WTC11 (cell line): Measurements from ENCODE around the gene TMEM192. TPM values are rescaled to one million over a fixed set of nuclear protein-coding genes. Genes with fewer than 3 reads are reported as not detected.

Experiments used
- FOXJ3 ChIP-seq: sonication (generic); formaldehyde crosslinking; IDR thresholded peaks from 2 replicates; pipeline ENCODE4 v1.9.0; 2021; ENCODE audit warnings: missing genetic modification reagents, mild to moderate bottlenecking, borderline replicate concordance
- FOXP1 ChIP-seq: sonication (generic); formaldehyde crosslinking; IDR thresholded peaks from 2 replicates; pipeline ENCODE4 v1.8.0; 2022; ENCODE audit warnings: missing genetic modification reagents, mild to moderate bottlenecking, moderate library complexity, borderline replicate concordance
- GRHL2 ChIP-seq: fragments of 250-450 bp; sonication (Bioruptor Pico); IDR thresholded peaks from 2 replicates; pipeline ENCODE4 v1.8.0; 2022; ENCODE audit warnings: mild to moderate bottlenecking, moderate library complexity; ENCODE audit not compliant: insufficient replicate concordance, severe bottlenecking
- JUN ChIP-seq: sonication (generic); formaldehyde crosslinking; IDR thresholded peaks from 2 replicates; pipeline ENCODE4 v1.8.0; 2023; ENCODE audit warnings: mild to moderate bottlenecking, missing genetic modification reagents
- NR1H2 ChIP-seq: sonication (generic); formaldehyde crosslinking; IDR thresholded peaks from 2 replicates; pipeline ENCODE4 v1.9.0; 2021; ENCODE audit warnings: mild to moderate bottlenecking, moderate library complexity, missing genetic modification reagents
- NR2C2 ChIP-seq: sonication (generic); formaldehyde crosslinking; IDR thresholded peaks from 2 replicates; pipeline ENCODE4 v1.8.0; 2022; ENCODE audit warnings: mild to moderate bottlenecking, missing genetic modification reagents
- RORB ChIP-seq: fragments of 250-450 bp; sonication (Bioruptor Pico); IDR thresholded peaks from 2 replicates; pipeline ENCODE4 v1.9.0; 2021; ENCODE audit warnings: mild to moderate bottlenecking
- TEAD4 ChIP-seq: sonication (generic); formaldehyde crosslinking; IDR thresholded peaks from 2 replicates; pipeline ENCODE4 v1.8.0; 2022; ENCODE audit warnings: mild to moderate bottlenecking, missing genetic modification reagents
- TP53 ChIP-seq: sonication (generic); formaldehyde crosslinking; IDR thresholded peaks from 2 replicates; pipeline ENCODE4 v1.8.1; 2023; ENCODE audit warnings: mild to moderate bottlenecking, missing genetic modification reagents
- ZNF219 ChIP-seq: sonication (generic); formaldehyde crosslinking; IDR thresholded peaks from 2 replicates; pipeline ENCODE4 v1.8.0; 2023; ENCODE audit warnings: missing genetic modification reagents, mild to moderate bottlenecking, borderline replicate concordance
- ZNF263 ChIP-seq: sonication (generic); formaldehyde crosslinking; IDR thresholded peaks from 2 replicates; pipeline ENCODE4 v1.8.1; 2022; ENCODE audit warnings: low read depth, mild to moderate bottlenecking, moderate library complexity, missing genetic modification reagents
- ZNF423 ChIP-seq: fragments of 250-450 bp; sonication (Bioruptor Pico); IDR thresholded peaks from 2 replicates; pipeline ENCODE4 v2.1.2; 2022; ENCODE audit warnings: mild to moderate bottlenecking, moderate library complexity
- ZNF671 ChIP-seq: fragments of 250-450 bp; sonication (Bioruptor Pico); IDR thresholded peaks from 2 replicates; pipeline ENCODE4 v1.8.0; 2021; ENCODE audit warnings: mild to moderate bottlenecking
- total RNA-seq: library from RNA; stranded (reverse); gene quantifications from 3 replicates; pipeline ENCODE4 v1.2.3, GENCODE V29; 2021
- TF ChIP-seq, protein P1 (sequence below): fragments of 250-450 bp; sonication (Bioruptor Pico); IDR thresholded peaks from 2 replicates; pipeline ENCODE4 v1.9.0; 2021; ENCODE audit warnings: moderate library complexity, mild to moderate bottlenecking, inconsistent platforms, borderline replicate concordance
- TF ChIP-seq, protein P2 (sequence below): fragments of 250-450 bp; sonication (Bioruptor Pico); IDR thresholded peaks from 2 replicates; pipeline ENCODE4 v1.9.0; 2021; ENCODE audit warnings: mild to moderate bottlenecking
- TF ChIP-seq, protein P3 (sequence below): fragments of 250-450 bp; sonication (Bioruptor Pico); IDR thresholded peaks from 2 replicates; pipeline ENCODE4 v1.8.0; 2021; ENCODE audit warnings: mild to moderate bottlenecking
- TF ChIP-seq, protein P4 (sequence below): sonication (generic); formaldehyde crosslinking; IDR thresholded peaks from 2 replicates; pipeline ENCODE4 v1.8.0; 2023; ENCODE audit warnings: mild to moderate bottlenecking, missing genetic modification reagents
- TF ChIP-seq, protein P5 (sequence below): sonication (generic); formaldehyde crosslinking; IDR thresholded peaks from 2 replicates; pipeline ENCODE4 v1.8.1; 2023; ENCODE audit warnings: mild to moderate bottlenecking, missing genetic modification reagents
- TF ChIP-seq, protein P6 (sequence below): sonication (generic); formaldehyde crosslinking; IDR thresholded peaks from 2 replicates; pipeline ENCODE4 v1.8.1; 2022; ENCODE audit warnings: low read depth, missing genetic modification reagents, borderline replicate concordance
- TF ChIP-seq, protein P7 (sequence below): sonication (generic); formaldehyde crosslinking; IDR thresholded peaks from 2 replicates; pipeline ENCODE4 v1.8.1; 2023; ENCODE audit warnings: mild to moderate bottlenecking, missing genetic modification reagents, moderate library complexity
- TF ChIP-seq, protein P8 (sequence below): sonication (generic); formaldehyde crosslinking; IDR thresholded peaks from 2 replicates; pipeline ENCODE4 v1.8.0; 2022; ENCODE audit warnings: mild to moderate bottlenecking, missing genetic modification reagents

The TMEM192 gene
- total RNA-seq, 1 experiment from 2014 or later: 10.5 TPM

DNA sequence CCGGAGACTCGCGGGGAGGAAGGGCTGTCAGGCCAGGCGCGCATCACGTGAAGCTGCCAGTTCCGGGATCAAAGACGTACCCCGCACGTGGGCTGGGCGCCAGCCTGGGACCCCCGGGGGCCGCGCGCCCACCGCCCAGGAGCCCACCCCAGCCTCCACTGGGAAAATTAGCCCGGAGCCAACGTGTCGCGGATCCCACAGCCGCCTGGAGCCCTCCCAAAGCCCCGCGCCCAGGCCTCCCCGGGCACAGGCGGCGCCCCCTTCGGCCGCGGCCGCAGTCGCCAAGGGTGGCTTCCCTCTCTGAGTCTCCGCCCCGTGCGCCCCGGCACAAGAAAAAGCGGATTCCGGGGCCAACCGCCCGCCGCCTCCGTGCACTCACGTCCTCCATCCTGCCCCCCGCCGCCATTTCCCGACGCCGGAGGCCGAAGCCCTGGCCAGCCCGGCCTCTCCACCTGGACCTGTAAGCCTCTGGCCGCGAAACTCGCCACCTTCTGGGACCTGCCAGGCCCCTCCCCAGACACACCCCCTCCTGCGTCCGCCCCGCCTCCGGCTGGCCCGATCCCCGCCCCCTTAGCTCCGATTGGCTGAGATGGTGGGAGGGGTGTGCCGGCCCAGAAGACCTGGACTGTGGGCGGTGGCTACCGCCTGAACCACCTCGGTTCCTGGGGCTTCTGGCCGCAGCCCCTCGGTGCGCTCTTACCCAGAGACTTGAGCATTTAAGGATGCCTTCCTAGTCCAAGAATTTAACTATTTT, at the start of gene TMEM192 (continued):
- TF ChIP-seq FOXP1 (no peak; the same call in none of the 2 replicates), NR1H2 (CRISPR knock-in tag) (no peak), FOXJ3 (CRISPR knock-in tag) (no peak), ZNF219 (CRISPR knock-in tag) (no peak), TEAD4 (CRISPR knock-in tag) (no peak), ZNF263 (CRISPR knock-in tag) (no peak), TP53 (peak; percentile 63; the same call in 1 of the 2 replicates), RORB (CRISPR knock-in tag) (no peak), ZNF423 (CRISPR knock-in tag) (no peak), JUN (CRISPR knock-in tag) (no peak), NR2C2 (no peak), ZNF671 (no peak), GRHL2 (CRISPR knock-in tag) (no peak)
- TF ChIP-seq, protein P1, sequence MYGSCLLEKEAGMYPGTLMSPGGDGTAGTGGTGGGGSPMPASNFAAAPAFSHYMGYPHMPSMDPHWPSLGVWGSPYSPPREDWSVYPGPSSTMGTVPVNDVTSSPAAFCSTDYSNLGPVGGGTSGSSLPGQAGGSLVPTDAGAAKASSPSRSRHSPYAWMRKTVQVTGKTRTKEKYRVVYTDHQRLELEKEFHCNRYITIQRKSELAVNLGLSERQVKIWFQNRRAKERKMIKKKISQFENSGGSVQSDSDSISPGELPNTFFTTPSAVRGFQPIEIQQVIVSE (CRISPR knock-in tag): no peak
- TF ChIP-seq, protein P2, sequence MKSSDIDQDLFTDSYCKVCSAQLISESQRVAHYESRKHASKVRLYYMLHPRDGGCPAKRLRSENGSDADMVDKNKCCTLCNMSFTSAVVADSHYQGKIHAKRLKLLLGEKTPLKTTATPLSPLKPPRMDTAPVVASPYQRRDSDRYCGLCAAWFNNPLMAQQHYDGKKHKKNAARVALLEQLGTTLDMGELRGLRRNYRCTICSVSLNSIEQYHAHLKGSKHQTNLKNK: no peak
- TF ChIP-seq, protein P3, sequence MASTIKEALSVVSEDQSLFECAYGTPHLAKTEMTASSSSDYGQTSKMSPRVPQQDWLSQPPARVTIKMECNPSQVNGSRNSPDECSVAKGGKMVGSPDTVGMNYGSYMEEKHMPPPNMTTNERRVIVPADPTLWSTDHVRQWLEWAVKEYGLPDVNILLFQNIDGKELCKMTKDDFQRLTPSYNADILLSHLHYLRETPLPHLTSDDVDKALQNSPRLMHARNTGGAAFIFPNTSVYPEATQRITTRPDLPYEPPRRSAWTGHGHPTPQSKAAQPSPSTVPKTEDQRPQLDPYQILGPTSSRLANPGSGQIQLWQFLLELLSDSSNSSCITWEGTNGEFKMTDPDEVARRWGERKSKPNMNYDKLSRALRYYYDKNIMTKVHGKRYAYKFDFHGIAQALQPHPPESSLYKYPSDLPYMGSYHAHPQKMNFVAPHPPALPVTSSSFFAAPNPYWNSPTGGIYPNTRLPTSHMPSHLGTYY (CRISPR knock-in tag): no peak
- TF ChIP-seq, protein P4, sequence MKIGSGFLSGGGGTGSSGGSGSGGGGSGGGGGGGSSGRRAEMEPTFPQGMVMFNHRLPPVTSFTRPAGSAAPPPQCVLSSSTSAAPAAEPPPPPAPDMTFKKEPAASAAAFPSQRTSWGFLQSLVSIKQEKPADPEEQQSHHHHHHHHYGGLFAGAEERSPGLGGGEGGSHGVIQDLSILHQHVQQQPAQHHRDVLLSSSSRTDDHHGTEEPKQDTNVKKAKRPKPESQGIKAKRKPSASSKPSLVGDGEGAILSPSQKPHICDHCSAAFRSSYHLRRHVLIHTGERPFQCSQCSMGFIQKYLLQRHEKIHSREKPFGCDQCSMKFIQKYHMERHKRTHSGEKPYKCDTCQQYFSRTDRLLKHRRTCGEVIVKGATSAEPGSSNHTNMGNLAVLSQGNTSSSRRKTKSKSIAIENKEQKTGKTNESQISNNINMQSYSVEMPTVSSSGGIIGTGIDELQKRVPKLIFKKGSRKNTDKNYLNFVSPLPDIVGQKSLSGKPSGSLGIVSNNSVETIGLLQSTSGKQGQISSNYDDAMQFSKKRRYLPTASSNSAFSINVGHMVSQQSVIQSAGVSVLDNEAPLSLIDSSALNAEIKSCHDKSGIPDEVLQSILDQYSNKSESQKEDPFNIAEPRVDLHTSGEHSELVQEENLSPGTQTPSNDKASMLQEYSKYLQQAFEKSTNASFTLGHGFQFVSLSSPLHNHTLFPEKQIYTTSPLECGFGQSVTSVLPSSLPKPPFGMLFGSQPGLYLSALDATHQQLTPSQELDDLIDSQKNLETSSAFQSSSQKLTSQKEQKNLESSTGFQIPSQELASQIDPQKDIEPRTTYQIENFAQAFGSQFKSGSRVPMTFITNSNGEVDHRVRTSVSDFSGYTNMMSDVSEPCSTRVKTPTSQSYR (CRISPR knock-in tag): no peak
- TF ChIP-seq, protein P5, sequence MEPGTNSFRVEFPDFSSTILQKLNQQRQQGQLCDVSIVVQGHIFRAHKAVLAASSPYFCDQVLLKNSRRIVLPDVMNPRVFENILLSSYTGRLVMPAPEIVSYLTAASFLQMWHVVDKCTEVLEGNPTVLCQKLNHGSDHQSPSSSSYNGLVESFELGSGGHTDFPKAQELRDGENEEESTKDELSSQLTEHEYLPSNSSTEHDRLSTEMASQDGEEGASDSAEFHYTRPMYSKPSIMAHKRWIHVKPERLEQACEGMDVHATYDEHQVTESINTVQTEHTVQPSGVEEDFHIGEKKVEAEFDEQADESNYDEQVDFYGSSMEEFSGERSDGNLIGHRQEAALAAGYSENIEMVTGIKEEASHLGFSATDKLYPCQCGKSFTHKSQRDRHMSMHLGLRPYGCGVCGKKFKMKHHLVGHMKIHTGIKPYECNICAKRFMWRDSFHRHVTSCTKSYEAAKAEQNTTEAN (CRISPR knock-in tag): 0 out of 2 replicates have a peak, but pooled peaks have one; percentile 3
- TF ChIP-seq, protein P6, sequence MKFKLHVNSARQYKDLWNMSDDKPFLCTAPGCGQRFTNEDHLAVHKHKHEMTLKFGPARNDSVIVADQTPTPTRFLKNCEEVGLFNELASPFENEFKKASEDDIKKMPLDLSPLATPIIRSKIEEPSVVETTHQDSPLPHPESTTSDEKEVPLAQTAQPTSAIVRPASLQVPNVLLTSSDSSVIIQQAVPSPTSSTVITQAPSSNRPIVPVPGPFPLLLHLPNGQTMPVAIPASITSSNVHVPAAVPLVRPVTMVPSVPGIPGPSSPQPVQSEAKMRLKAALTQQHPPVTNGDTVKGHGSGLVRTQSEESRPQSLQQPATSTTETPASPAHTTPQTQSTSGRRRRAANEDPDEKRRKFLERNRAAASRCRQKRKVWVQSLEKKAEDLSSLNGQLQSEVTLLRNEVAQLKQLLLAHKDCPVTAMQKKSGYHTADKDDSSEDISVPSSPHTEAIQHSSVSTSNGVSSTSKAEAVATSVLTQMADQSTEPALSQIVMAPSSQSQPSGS (CRISPR knock-in tag): no peak
- TF ChIP-seq, protein P7, sequence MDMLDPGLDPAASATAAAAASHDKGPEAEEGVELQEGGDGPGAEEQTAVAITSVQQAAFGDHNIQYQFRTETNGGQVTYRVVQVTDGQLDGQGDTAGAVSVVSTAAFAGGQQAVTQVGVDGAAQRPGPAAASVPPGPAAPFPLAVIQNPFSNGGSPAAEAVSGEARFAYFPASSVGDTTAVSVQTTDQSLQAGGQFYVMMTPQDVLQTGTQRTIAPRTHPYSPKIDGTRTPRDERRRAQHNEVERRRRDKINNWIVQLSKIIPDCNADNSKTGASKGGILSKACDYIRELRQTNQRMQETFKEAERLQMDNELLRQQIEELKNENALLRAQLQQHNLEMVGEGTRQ (CRISPR knock-in tag): peak; percentile 95
- TF ChIP-seq, protein P8, sequence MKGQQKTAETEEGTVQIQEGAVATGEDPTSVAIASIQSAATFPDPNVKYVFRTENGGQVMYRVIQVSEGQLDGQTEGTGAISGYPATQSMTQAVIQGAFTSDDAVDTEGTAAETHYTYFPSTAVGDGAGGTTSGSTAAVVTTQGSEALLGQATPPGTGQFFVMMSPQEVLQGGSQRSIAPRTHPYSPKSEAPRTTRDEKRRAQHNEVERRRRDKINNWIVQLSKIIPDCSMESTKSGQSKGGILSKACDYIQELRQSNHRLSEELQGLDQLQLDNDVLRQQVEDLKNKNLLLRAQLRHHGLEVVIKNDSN: peak; percentile 96
